Measurements from ENCODE around the gene ZNF681.
"Not testable (repeated sequence)": the region's sequence is repeated elsewhere in the genome, so short reads cannot be mapped to it uniquely, and the experiment has no call there.

ZNF681 gene

GRCh38 chr19:23692937-23693336 is 65.8 kb downstream of the ZNF681 start:
- not testable (repeated sequence) for DNase-seq, ATAC-seq
